GM06990 (cell line): ENCODE results near the gene TRIM40.
"Not testable (repeated sequence)": the region's sequence is repeated elsewhere in the genome, so short reads cannot be mapped to it uniquely, and the experiment has no call there.

ENCODE experiments used
- DNase-seq: peaks from one replicate; pipeline ENCODE4 v3.0.0-alpha.2; 2011; ENCODE audit not compliant: insufficient read length; ENCODE audit errors: extremely low read depth
- H3K27me3 ChIP-seq: replicated peaks from 2 replicates; pipeline ENCODE4 v1.6.0; 2011; ENCODE audit warnings: low read length; ENCODE audit not compliant: control insufficient read depth, insufficient read depth
- H3K36me3 ChIP-seq: 2 replicates; pipeline ENCODE4 v1.5.1; 2011; ENCODE audit warnings: low read length; ENCODE audit not compliant: control insufficient read depth, insufficient read depth
- H3K4me3 ChIP-seq: replicated peaks from 2 replicates; pipeline ENCODE4 v1.5.1; 2011; ENCODE audit warnings: low read depth, mild to moderate bottlenecking, control low read depth, low read length
- TF ChIP-seq, protein P1 (sequence below): IDR thresholded peaks from 2 replicates; pipeline ENCODE4 v1.5.1; 2011; ENCODE audit warnings: low read length, control low read depth, mild to moderate bottlenecking, inconsistent platforms; ENCODE audit not compliant: insufficient read depth, poor library complexity, severe bottlenecking

Gene TRIM40

DNA sequence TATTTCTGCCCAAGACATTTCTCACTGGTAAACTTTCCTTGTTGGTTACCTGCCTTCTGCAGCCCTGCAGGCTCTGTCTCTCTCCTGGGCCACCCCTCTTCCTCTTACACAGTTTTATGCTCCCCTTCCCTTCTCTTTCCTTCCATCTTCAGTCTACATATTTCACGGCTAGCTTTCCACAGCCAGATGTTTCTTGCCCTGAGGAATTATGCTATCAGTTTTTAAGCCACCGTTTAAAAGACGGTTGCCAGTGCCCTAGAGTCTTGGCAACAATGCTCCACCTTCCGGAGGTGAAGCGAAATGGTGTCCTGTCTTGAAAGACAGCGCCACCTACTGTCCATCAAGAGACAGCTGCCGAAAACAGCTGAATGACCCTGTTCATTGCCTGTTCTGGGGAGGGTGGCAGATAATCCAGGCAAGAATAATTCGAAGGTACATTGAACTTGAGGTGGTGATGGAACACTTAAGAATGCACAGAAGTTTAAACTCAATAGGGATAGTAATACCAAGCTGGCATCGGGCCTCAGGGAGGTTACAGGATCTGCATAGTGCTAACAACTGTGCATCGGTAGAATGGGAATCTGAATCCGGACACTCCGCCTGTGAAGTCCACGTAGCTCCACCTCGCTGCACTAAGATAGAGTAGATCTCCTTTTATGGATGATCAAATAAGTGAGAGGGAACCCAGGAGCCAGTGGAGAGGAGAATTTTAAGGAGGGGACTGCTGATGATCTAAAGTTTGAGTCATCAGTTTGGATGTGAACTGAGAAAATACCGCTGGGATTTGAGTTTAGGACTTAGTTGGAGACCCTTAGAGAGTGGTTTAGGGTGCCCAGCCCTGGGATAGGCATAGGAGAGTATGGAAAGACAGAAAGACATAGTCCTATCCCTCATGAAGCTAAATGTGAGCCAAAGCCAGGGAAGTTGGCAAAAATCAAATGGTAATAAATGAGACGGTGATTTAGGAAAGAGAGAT lies 4.8 kb upstream of the TRIM40 start:
- Histone ChIP-seq H3K36me3 (no peaks in the 10 kb centered on the region), H3K4me3 (no peak overlapping the region), H3K27me3 (no peaks in the 10 kb centered on the region; the same call in 1 of the 2 replicates)
- TF ChIP-seq, protein P1, sequence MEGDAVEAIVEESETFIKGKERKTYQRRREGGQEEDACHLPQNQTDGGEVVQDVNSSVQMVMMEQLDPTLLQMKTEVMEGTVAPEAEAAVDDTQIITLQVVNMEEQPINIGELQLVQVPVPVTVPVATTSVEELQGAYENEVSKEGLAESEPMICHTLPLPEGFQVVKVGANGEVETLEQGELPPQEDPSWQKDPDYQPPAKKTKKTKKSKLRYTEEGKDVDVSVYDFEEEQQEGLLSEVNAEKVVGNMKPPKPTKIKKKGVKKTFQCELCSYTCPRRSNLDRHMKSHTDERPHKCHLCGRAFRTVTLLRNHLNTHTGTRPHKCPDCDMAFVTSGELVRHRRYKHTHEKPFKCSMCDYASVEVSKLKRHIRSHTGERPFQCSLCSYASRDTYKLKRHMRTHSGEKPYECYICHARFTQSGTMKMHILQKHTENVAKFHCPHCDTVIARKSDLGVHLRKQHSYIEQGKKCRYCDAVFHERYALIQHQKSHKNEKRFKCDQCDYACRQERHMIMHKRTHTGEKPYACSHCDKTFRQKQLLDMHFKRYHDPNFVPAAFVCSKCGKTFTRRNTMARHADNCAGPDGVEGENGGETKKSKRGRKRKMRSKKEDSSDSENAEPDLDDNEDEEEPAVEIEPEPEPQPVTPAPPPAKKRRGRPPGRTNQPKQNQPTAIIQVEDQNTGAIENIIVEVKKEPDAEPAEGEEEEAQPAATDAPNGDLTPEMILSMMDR: peak; percentile 99
- no peak for DNase-seq

DNA sequence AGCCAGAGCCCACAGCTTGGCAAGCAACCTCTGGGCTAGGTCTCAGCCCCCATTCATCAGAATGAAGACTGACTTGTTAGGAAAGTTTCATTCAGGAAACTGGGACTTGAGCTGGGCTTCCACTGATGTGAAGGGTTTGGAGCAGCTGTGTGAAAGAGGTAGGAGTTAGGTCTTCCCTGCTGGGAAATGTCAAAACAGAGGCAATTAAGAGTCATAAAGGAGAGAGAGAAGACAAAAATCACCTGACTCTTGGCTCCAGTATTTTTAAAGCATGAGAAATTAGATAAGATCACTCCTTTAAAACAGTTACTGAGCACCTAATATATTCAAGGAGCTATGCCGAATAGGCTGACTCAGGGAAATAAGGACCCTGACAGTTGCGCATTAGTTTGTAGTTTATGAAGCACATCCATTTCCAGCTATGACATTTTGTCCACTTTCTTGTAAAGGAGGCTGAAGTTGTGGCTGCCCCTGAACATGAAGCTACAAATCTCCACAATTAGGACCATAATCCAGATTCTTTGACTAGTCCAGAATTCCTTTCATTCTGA lies 3.9 kb upstream of the TRIM40 start:
- no peak for DNase-seq
- Histone ChIP-seq H3K4me3 (no peak overlapping the region), H3K36me3 (no peaks in the 10 kb centered on the region), H3K27me3 (no peaks in the 10 kb centered on the region; the same call in 1 of the 2 replicates)
- TF ChIP-seq, protein P1: no peak

DNA sequence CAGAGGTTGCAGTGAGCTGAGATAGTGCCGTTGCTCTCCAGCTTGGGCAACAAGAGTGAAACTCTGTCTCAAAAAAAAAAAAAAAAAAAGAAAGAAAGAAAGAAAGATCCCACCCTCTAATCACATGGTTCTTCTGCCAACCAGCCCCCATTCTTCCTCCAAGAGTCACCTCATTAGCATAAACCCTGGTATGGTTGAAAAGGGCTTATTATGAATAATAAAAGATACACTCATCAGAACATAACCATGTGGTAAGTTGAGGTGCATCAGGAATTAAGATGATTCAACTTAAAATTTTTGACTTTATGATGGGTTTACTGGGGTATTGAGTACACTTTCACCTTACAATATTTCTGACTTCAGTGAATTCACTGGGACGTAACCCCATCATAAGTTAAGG lies 793 bp upstream of the TRIM40 start:
- TF ChIP-seq, protein P1: no peak
- no peak for DNase-seq
- Histone ChIP-seq H3K27me3 (no peaks in the 10 kb centered on the region), H3K4me3 (no peak overlapping the region), H3K36me3 (no peaks in the 10 kb centered on the region)

DNA sequence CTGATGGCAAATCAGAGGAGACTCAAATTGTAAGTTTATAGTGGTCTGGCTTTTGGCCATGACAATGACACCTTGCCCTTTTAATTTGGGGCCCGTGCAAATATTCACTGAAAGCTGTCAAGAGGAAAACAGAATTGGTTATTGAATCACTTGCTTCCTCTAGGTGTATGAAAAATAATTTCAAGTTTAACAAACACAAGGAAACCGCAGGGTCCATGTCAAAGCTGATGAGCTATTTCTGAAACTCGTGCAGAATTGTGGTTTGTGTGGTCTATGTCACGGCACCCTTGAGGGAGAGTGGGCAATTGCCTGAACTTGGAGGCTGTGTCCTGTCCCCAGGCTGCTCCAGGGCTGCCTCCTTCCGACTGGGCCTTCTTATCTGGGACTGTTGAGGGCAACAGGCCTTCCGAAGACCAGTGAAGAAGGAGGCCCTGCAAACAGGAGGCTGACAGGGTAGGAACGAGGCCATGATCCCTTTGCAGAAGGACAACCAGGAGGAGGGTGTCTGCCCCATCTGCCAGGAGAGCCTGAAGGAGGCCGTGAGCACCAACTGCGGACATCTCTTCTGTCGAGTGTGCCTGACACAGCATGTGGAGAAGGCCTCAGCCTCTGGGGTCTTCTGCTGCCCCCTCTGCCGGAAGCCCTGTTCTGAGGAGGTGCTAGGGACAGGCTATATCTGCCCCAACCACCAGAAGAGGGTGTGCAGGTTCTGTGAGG lies 788 bp downstream of the TRIM40 start:
- no peaks in the 10 kb centered on the region for H3K36me3 ChIP-seq
- DNase-seq: no peak

DNA sequence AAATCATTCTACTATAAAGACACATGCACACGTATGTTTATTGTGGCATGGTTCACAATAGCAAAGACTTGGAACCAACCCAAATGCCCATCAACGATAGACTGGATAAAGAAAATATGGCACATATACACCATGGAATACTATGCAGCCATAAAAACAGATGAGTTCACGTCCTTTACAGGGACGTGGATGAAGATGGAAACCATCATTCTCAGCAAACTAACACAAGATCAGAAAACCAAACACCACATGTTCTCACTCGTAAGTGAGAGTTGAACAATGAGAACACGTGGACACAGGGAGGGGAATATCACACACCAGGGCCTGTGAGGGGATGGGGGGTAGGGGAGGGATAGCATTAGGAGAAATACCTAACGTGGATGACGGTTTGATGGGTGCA lies 4.3 kb downstream of the TRIM40 start:
- H3K27me3 ChIP-seq, DNase-seq, H3K4me3 ChIP-seq, H3K36me3 ChIP-seq: not testable (repeated sequence)

More for the DNA sequence above, 788 bp downstream of the TRIM40 start:
- TF ChIP-seq, protein P1: no peak
- no peaks in the 10 kb centered on the region for H3K27me3 ChIP-seq
- no peak overlapping the region for H3K4me3 ChIP-seq

DNA sequence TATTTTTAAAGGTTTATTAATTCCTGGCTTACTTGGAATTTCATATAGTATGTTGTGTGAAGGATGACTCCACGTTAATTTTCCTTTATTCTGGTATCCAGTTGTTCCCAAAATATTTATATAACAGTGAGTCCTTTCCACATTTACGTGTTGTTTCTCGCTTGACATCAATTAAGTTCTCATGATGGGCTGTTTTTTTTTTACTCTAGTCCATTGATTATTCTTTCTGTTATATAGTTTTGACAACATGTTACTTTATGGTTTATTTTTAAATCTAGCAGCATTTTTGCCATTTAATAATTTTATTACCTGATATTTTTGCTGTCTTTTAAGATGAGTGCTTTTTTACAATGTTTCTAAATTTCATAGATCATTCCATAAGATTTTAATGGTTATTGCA lies 6.7 kb downstream of the TRIM40 start:
- no peak overlapping the region for H3K4me3 ChIP-seq
- no peaks in the 10 kb centered on the region for H3K36me3 ChIP-seq
- TF ChIP-seq, protein P1: no peak
- no peak for DNase-seq
- no peaks in the 10 kb centered on the region; the same call in 1 of the 2 replicates for H3K27me3 ChIP-seq
